ENCODE measurements around the gene OR52M1.
"Not testable (repeated sequence)": the region's sequence is repeated elsewhere in the genome, so short reads cannot be mapped to it uniquely, and the experiment has no call there.

OR52M1 gene, protein sequence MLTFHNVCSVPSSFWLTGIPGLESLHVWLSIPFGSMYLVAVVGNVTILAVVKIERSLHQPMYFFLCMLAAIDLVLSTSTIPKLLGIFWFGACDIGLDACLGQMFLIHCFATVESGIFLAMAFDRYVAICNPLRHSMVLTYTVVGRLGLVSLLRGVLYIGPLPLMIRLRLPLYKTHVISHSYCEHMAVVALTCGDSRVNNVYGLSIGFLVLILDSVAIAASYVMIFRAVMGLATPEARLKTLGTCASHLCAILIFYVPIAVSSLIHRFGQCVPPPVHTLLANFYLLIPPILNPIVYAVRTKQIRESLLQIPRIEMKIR

GRCh38 chr11:4544891-4545290 lies at the start of gene OR52M1:
TSS of gene OR52M1 (plus strand) at chr11:4545191. CDS start at chr11:4545191, 0 bp downstream.
- DNase-seq = no peak

DNA sequence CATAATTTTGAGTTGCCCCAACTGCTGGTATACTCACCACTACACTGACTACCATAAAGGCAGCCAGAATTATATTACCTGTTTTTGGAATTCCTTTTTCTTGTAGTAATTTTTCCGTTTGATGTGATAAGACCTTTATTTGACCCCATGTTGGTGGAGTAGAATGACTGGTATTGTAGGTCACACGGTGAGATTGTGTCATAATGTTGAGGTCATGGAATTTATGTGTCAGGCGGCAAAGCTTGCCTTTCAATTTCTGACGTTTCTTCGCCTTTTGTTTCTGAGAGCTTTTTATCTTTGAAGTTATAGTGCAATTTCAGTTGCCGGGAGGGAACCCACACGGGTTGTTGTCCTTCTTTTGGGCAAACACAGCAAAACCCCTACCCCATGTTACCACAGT lies 49.5 kb upstream of the OR52M1 start:
- peak; percentile 25 to 49 for DNase-seq

DNA sequence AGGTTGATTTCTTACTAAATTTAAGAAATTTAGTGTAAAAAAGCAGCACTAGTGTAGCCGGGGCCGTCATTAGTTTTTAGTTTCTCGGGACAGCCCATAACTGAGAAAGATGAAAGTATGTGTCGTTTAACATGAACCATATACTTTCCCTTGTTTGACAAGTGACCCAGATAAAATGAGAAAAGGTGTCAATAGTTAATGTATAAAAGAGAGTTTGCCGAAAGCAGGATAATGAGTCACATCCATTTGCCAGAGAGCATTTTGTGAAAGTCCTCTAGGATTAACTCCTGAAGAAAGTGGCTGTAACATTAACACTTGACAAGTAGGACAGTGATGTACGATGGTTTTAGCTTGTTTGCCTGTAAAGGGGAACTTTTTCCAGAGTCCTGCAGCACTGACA lies 49.0 kb upstream of the OR52M1 start:
- DNase-seq = no peak

- DNase-seq = no peak
These were observed 48.3 kb upstream of the OR52M1 start for GRCh38 chr11:4496557-4497248.

- no peak for DNase-seq
These were observed 36.1 kb upstream of the OR52M1 start for GRCh38 chr11:4508886-4509285.

DNA sequence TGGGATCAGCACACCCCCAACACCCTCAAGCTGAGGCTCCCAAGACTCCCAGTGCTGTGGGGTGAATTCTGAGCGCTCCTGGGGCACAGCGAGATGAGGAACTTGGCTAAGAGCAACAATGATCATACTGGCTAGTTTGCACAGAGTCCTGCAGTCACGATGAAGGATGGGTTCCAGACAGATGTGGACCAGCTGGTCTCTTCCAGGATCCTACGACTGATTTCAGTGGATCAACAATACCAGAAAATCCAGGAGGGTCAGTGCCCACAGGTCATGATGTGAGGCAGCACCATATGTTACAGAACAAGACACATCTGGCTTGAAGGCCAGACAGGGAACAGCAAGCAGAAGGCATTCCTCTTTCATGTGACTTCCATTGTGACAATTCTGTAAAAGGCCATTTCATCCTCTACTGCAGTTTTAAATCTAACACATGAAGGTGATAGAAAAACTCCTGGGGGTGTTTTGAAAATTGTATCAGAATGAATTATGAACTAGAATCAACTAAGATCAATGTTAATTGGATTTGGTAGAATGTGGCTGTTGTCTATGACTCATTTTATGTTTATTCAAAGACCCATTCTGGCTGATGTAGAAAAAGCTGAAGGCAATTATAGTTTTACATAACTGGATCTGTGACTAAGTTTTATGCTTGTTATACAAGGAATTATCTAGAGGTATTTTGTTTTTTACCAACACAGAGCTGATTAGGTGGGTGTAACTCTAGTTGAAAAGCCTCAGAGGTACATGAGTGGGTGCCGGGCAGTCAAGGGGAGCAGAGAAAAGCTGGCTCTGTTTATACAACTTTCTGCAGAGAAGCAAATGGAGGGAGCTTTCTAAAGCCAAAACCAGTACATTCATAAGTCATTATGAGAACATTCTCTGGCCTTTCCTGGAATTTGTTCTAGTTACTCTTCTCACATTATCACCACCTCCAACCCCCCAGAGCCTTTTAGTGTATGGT lies 33.4 kb upstream of the OR52M1 start:
- no peak for DNase-seq

GRCh38 chr11:4514196-4514595 lies 30.8 kb upstream of the OR52M1 start:
- DNase-seq = no peak

GRCh38 chr11:4522339-4522738 lies 22.7 kb upstream of the OR52M1 start:
- no peak for DNase-seq

DNA sequence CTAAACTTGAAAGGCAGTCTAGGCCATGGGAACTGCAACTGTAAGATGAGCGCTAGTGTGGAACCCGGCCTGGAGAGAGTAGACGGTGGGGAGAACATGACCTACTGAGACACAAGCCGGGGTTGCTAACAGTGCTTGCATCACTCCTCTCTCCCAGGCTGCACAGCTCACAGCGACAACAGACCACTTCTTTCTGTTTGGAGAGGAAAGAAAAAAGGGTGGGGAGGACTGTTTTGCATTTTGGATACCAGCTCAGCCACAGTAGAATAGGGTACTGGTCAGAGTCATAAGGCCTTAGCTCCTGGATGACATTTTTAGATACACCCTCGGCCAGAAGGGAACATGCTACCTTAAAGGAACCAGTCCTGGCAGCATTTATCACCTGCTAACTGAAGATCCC lies 22.2 kb upstream of the OR52M1 start:
- DNase-seq = no peak

GRCh38 chr11:4523666-4524065 lies 21.3 kb upstream of the OR52M1 start:
- no peak for DNase-seq

DNA sequence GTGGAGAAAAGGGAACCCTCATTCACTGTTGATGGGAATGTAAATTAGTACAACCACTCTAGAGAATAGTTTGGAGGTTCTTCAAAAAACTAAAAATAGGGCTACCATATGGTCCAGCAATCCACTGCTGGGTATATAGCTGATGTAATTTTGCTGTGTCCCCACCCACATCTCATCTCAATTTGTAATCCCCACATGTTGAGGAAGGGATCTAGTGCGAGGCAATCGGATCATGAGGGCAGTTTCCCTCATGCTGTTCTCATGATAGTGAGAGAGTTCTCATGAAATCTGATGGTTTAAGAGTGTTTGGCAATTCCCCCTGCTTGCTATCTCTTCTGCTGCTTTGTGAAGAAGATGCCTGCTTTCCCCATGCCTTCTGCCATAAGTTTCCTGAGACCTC lies 17.1 kb upstream of the OR52M1 start:
- peak; percentile 27 to 60 for DNase-seq

- not testable (repeated sequence) for DNase-seq
These were observed 13.3 kb upstream of the OR52M1 start for GRCh38 chr11:4531686-4532085.

GRCh38 chr11:4539603-4540219 lies 5.3 kb upstream of the OR52M1 start:
- DNase-seq = peak; percentile 13 to 79

- DNase-seq = no peak
These were observed 3.9 kb upstream of the OR52M1 start for GRCh38 chr11:4541071-4541470.

- no peak for DNase-seq
These were observed 1.4 kb upstream of the OR52M1 start for GRCh38 chr11:4543561-4543960.

- no peak for DNase-seq
These were observed 1.9 kb downstream of the OR52M1 start for GRCh38 chr11:4546878-4547277.

DNA sequence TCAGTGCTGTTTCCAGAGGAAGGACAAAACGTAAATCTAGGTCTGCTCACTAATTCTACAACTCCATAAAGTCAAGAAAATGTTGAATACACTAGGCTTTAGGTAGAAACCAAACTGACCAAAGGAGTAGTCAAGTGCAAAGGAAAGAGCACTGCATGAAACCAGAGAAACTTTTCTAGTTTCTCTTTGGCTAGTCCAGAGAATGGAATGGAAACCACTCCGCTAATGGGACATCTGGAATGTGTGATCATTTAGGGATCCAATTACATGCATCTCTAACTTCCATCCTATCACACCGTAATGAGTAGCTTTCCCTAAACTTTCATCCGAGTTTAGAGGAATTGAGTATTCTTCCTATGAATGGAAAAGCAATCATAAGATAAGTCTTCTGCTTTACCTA lies 2.4 kb downstream of the OR52M1 start:
- no peak for DNase-seq

DNA sequence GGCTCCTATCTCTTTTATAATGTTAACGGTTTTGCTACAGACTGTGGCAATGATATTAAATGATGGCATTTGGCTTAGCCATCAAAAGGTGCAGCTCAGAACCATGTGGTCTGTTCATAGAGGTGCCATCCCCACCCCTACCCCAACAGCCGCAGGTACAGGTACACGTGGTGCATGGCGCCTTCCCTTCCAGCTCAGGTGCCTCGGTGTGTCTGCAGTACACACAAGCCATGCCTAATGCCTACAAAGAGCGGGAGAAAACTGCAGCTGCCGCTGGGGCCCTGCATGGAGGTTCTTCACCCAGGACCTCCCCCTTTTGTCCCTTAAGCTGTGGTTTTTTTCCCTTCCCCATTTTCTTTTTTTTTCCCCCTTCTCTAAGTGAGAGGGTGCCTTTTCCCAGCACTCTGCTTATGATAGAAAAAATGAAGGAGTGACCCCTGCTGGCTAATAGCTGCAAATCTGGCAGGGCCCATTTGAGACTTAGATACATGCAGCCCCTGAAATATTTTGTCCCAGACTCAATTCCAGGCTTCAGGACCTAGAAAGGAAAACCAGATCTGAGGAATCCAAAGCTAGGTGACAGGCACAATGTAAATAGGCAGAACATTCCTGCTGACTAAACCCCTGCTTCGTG lies 6.5 kb downstream of the OR52M1 start:
- peak; percentile 1 to 55 for DNase-seq

- DNase-seq = no peak
These were observed 14.8 kb downstream of the OR52M1 start for GRCh38 chr11:4559527-4560440.

DNA sequence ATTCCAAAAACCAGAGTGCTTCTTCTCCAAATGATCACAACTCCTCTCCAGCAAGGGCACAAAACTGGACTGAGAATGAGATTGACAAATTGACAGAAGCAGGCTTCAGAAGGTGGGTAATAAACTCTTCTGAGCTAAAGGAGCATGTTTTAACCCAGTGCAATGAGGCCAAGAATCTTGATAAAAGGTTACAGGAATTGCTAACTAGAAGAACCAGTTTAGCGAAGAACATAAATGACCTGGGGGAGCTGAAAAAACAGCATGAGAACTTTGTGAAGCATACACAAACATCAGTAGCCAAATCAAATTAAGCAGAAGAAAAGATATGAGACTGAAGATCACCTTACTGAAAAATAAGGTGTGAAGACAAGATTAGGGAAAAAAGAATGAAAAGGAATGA lies 15.5 kb downstream of the OR52M1 start:
- DNase-seq = no peak

DNA sequence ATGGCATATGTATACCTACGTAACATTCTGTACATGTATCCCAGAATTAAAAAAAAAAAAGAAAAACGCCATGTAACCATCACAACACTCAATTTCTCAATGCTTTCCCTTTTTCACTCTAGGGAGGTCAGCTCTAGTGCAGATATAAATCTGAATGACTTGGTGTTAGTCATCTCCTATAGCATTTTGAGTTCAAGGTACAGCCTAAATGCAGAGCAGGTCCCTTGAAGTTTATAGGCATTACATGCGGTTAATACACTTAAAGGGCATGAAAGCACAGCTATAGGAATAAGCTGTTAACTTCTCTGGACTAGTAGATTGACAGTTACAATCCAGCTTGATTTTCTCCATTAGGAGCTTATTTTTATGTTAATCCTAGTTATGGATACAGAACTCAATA lies 20.4 kb downstream of the OR52M1 start:
- DNase-seq = no peak
